Gastroesophageal sphincter (tissue), 3 donors: ENCODE measurements around the gene MBNL1.

ENCODE experiments used
- CTCF ChIP-seq, 4 experiments: fragments of 200-600 bp in 2 of 4; fragments of 450-650 bp in 2 of 4; sonication (generic) in 1 of 4; IDR thresholded peaks; one replicate each; pipeline ENCODE4 v1.5.1; 2017 to 2019; ENCODE audit warnings: antibody characterized with exemption in 4 of 4, mild to moderate bottlenecking in 2 of 4, moderate library complexity in 2 of 4
- EP300 ChIP-seq: sonication (generic); formaldehyde crosslinking; IDR thresholded peaks from one replicate; pipeline ENCODE4 v1.6.1; 2017; ENCODE audit warnings: antibody characterized with exemption, mild to moderate bottlenecking
- POLR2A ChIP-seq, 2 donors: fragments of 450-650 bp; IDR thresholded peaks; one replicate each; pipeline ENCODE4 v1.6.1; 2017; ENCODE audit warnings: antibody characterized with exemption in 2 of 2, mild to moderate bottlenecking in 2 of 2, moderate library complexity in 1 of 2
- POLR2AphosphoS5 ChIP-seq: sonication (generic); formaldehyde crosslinking; IDR thresholded peaks from one replicate; pipeline ENCODE4 v1.6.1; 2017; ENCODE audit warnings: antibody characterized with exemption

- TF ChIP-seq CTCF (IDR thresholded peaks at IDR 0.05) (no peak), POLR2A (IDR thresholded peaks at IDR 0.05) (no peak), EP300 (no peak), POLR2AphosphoS5 (no peak)
Measured at GRCh38 chr3:152293347-152294006, 24.7 kb downstream of the MBNL1 start.
